ENCODE measurements around the gene CHRND.

GRCh38 chr2:232518844-232519243 is 7.1 kb upstream of the CHRND start:
- TF ChIP-seq POLR2A (IDR thresholded peaks at IDR 0.05) (no peak), CTCF (IDR thresholded peaks at IDR 0.05) (no peak)
